Retinal pigment epithelial cell (primary cell): ENCODE results near the gene GLTP.
"Not testable (repeated sequence)": the region's sequence is repeated elsewhere in the genome, so short reads cannot be mapped to it uniquely, and the experiment has no call there.

Experiments used
- DNase-seq: peaks from one replicate; pipeline ENCODE4 v3.0.0-alpha.2; 2010; ENCODE audit warnings: low read depth
- H3K4me3 ChIP-seq: 2 replicates; pipeline ENCODE4 v1.5.1; 2011; ENCODE audit warnings: mild to moderate bottlenecking, low read length, control low read depth, moderate library complexity
- CTCF ChIP-seq: conservative IDR thresholded peaks from 2 replicates; pipeline ENCODE4 v1.5.1; 2011; ENCODE audit warnings: low read depth, low read length, control low read depth, inconsistent platforms

The GLTP gene

DNA sequence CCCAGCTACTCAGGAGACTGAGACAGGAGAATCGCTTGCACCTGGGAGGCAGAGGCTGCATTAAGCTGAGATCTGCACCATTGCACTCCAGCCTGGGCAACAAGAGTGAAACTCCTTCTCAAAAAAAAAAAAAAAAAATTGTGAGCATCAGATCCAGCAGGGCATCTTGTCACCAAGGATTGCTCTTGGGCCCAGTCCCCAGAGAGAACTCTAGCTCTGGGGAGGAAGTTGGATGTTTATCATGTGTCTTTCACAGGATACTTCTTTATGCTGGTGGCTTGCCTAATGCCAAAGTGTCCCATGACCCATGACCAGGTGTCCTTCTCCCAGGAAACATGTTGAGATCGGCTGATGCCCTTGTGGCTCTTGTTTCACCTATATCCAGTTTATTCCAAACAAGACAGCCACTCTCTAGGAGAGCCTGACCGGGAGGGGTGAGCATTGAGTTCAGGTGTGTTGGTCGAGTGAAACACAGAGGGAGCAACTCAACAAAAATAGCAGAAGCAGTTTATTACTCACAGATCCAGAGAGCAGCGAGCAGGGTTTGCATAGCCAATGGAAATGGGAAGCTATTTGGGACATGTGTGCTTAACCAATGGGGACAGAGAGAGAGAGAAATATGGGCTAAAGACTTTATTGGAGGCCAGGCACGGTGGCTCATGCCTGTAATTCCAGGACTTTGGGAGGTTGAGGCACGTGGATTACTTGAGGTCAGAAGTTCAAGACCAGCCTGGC, 13.1 kb upstream of the GLTP start:
- no peak for DNase-seq
- TF ChIP-seq CTCF = no peak
- H3K4me3 ChIP-seq = no peak overlapping the region

GRCh38 chr12:109892748-109893147, 12.4 kb upstream of the GLTP start:
- no peak overlapping the region for H3K4me3 ChIP-seq
- no peak for TF ChIP-seq CTCF
- DNase-seq = no peak

- no peak overlapping the region for H3K4me3 ChIP-seq
- DNase-seq = no peak
- no peak for TF ChIP-seq CTCF
Measured at GRCh38 chr12:109892165-109892715, 11.9 kb upstream of the GLTP start.

DNA sequence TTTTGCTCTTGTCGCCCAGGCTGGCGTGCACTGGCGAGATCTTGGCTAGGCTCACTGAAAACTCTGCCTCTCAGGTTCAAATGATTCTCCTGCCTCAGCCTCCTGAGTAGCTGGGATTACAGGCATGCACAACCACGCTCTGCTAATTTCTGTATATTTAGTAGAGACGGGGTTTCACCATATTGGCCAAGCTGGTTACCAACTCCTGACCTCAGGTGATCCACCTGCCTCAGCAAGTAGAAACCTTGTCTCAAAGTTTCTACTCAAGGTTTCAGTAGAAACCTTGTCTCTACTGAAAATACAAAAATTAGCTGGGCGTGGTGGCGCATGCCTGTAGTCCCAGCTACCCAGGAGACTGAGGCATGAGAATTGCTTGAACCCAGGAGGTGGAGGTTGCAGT, 11.4 kb upstream of the GLTP start:
- H3K4me3 ChIP-seq, DNase-seq: not testable (repeated sequence)

DNA sequence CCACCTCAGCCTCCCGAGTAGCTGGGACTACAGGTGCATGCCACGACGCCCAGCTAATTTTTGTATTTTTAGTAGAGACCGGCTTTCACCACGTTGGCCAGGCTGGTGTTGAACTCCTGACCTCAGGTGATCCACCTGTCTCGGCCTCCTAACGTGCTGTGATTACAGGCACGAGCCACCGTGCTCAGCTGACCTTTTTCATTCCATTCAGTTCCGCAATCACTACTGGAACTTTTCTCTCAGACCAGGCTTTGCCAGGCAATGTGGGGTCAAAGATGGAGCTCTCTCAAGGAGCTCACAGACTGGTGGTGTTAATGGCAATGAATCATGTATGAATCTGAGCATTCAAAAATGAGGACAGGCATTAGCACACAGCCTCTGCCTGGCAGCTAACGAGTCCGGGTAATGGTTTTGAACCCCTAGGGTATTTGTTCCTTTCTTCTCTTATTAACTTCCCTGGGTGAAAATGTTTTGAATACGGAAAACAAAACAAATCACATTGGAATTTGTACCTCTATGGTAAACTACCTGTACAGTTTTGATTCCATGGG, 10.4 kb upstream of the GLTP start:
- no peak overlapping the region for H3K4me3 ChIP-seq
- DNase-seq = no peak
- TF ChIP-seq CTCF = no peak

- DNase-seq = no peak
- TF ChIP-seq CTCF = no peak
- H3K4me3 ChIP-seq = no peak overlapping the region
Measured at GRCh38 chr12:109888179-109889020, 8.1 kb upstream of the GLTP start.

- no peak for TF ChIP-seq CTCF
- DNase-seq = no peak
- no peak overlapping the region for H3K4me3 ChIP-seq
Measured at GRCh38 chr12:109885616-109886015, 5.3 kb upstream of the GLTP start.
